IPS-NIHi7 (cell line): ENCODE results near the gene KRTAP10-12.
"Not testable (repeated sequence)": the region's sequence is repeated elsewhere in the genome, so short reads cannot be mapped to it uniquely, and the experiment has no call there.

Experiments used
- DNase-seq: peaks from one replicate; pipeline ENCODE4 v3.0.0; 2012; ENCODE audit warnings: mixed read lengths; ENCODE audit errors: extremely low spot score

Gene KRTAP10-12

DNA sequence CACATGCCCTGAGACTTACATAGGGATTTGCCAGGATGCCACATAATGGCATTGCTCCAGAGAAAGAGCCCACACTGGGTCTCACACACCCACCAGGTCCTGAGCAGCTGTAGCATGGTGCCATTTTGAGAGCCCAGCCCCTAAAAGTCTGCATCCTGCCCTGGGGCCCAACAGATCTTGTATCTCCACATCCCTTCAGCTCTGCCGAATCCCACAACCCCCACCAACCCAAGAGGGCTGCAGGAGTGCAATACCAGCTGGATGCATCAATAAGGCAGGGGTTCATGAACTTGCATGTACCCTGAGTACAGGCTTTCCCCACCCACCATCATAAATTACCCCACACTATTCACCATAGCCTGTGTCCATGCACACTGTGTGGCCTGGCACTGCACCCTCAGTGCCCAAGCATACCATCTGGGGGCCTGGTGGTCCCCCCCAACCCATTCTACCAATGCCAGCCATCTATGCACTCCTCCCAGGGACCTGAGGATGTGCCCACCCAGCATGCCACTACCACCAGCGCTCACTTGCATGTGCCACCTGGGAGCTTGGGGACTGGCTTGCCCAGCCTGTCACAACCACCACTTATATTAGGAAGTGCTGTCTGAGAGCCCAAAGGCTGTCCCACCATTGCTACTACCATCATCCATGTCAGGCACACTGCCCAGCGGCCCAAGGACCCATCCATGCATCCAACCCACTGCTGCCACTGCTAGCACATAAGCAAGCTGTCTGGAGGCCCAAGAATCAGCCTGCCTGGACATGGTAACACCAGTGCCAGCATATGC is 26.1 kb upstream of the KRTAP10-12 start:
- DNase-seq: no peak

DNA sequence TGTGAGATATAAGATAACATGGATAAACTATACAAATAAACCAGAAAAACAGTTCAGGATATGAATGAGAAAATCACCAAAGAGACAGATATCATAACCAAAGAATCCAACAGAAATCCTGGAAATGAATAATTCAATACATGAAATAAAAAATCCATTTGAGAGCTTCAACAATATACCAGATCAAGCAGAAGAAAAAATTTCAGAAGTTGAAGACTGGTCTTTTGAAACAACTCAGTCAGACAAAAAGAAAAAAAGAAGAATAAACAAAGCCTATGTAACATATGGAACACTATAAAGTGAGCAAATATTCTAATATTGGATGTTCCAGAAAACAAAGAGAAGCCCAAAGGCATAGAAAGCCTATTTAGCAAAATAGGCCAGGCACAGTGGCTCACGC is 25.1 kb upstream of the KRTAP10-12 start:
- DNase-seq: no peak

GRCh38 chr21:44677881-44678280 is 19.1 kb upstream of the KRTAP10-12 start:
- DNase-seq: no peak

DNA sequence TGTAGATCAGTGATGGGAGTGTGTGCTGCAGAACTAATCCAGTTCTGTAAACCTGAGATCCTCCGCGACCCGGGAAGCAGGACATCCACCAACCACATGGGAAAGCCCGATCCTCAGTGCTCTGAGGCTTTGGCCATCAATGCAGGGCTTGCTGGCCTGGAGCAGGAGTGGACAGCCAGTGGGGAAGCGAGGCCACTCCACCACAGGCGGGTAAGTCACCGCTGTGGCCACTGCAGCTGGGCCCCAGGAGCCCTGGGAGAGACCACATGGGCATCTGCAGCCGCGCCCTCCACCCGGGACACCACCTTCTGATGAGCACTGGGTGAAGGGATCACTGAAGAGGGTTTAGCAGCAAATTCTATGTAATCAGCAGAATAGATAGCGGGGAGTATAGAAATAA is 15.8 kb upstream of the KRTAP10-12 start:
- no peak for DNase-seq

DNA sequence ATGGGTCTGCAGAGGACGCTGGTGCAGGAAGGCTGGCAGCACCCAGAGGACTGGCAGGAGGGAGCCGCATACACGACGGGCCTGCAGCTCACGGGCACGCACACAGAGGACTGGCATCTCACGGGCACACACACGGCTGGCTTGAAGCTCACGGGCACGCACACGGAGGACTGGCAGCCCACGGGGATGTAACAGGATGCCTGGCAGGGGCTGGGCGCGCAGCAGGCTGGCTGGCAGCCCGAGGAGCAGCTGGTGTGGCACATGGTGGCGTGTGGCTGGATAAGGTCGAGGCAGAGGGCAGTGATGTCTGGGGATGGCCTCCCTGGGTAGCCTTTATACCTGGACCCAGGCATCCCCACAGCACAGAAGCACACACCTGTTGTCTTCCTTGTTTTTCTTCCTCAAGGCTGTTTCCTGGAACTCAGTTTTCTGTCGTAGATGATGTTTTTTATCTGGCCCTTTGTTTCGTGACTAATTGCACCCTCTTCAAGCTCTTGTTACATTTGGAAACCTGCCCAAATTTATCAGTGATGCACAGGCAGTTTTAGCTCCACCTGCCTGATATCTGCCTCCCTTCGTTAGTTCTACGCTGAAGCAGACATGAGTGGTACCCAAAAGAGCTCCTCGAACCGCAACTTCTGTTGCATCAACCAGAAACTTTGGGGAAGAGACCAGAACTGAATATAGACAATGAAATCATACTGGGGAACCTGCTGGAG is 15.0 kb upstream of the KRTAP10-12 start, which contains the start of gene KRTAP12-1:
Gene KRTAP12-1, minus strand, starts transcription at position 303 of the 719 bp plus-strand sequence. Its CDS starts 40 bp downstream, at position 263.
- no peak for DNase-seq

DNA sequence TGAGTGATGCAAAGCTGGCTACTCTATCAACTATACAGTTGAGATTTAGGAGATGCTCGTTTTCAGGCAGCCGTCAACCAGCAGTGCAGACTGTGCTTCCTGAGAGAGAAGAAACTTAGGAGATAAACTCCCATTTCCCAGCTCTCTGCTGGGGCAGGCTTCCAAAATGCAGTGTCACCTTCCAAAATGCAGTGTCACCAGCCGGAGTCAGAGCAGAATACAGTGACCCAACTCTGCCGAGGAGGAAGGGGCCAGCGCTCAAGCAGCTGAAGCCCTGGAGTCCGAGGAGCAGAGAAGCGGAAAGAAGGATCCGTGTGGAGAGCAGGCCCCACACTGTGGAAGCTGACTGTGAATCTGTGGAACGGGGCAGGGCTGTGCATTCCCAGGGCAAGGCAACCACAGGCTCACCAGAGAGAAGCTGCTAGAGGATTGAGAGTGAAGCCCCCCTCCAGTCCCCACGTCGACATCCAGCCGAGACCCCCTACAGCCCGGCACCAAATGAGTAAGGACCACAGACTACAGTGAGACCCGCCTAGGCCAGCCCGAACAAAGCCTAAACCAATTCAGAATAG is 14.3 kb upstream of the KRTAP10-12 start:
- no peak for DNase-seq

GRCh38 chr21:44684077-44684476 is 12.9 kb upstream of the KRTAP10-12 start:
- DNase-seq: no peak

GRCh38 chr21:44684483-44684882 is 12.5 kb upstream of the KRTAP10-12 start:
- no peak for DNase-seq

GRCh38 chr21:44685050-44685449 is 11.9 kb upstream of the KRTAP10-12 start:
- not testable (repeated sequence) for DNase-seq

GRCh38 chr21:44686000-44686781 is 10.8 kb upstream of the KRTAP10-12 start:
- no peak for DNase-seq

- DNase-seq: no peak
These were observed 10.0 kb upstream of the KRTAP10-12 start for GRCh38 chr21:44686843-44687561.

GRCh38 chr21:44687671-44688070 is 9.3 kb upstream of the KRTAP10-12 start:
- no peak for DNase-seq

GRCh38 chr21:44689740-44690139 is 7.2 kb upstream of the KRTAP10-12 start:
- not testable (repeated sequence) for DNase-seq

DNA sequence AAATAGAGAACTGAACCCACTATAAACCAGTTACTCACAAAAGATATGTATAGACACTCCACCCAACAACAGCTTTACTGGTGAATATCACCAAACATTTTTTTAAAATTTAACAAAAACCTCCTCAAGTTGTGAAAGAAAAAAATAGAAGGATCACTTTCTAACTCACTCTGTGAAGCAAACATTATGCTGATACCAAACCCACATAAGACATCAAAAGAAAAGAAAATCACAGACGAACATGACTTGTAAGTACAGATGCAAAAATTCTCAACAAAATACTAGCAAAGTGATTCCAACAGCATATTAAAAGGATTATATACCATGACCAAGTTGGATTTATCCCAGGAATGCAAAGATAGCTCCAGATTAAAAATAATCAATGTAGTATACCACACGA is 5.3 kb upstream of the KRTAP10-12 start:
- no peak for DNase-seq

DNA sequence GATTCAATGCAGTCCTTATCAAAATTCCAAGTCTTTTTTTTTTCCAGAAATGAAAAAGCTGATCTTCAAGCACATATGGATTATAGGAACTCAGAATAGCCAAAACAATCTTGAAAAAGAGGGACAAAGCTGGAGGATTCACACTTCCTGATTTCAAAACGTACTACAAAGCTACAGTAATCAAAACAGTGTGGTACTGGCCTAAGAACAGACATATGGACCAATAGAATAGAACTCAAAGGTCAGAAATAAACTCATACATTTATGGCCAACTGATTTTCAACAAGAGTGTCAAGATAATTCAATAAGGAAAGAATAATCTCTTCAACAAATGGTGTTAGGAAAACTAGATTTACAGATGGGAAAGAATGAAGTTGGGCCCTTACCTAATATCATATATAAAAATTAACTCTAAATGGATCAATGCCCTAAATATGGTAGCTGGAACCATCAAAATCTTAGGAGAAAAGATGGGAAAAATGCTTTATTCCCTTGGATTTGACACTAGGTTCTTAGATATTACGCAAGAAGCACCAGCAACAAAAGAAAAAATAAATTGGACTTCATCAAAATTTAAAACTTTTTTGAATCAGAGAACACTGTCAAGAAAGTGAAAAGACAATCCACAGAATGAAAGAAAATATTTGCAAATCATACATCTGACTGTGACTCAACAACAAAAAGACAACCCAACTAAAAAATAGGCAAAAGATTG is 4.0 kb upstream of the KRTAP10-12 start:
- no peak for DNase-seq

DNA sequence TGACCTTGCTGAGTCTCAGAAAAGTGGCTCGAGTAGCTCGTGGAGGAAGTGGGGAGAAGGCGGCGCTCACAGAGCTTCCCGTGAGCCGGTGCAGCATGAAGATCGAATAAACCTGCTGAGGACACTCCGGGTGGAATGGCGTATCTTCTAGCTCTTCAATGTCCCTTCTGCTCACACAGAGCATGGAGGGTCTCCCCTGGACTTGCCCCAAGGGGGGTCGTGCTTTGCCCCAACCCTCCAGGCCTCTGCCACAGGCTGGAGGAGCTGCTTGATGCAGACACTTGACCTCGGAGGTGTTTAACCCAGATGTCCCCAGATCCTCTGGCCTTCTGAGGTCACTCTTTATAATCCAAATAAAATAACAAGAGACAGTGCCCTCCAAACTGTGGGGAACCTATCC is 2.2 kb upstream of the KRTAP10-12 start:
- no peak for DNase-seq

- DNase-seq: no peak
These were observed 1.8 kb upstream of the KRTAP10-12 start for GRCh38 chr21:44695184-44695583.

DNA sequence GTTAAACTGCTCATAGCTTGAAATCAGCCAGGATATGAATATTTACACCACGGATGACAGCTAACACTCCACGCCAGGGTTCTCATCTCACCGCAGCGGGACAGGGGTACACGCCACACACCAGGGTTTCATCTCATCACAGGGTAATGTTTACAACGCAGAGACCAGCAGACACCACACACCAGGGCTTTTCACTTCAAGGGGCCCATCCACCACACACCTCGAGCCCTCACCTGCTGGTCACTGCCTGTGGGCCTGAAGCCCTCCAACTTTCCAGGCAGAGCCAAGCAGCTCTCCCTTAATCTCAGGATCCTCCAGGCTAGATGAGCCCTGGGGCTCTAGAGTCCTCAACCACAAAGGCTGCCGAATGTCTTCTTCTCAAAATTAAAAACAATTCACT is 1.3 kb upstream of the KRTAP10-12 start:
- no peak for DNase-seq

GRCh38 chr21:44696572-44696971 is 400 bp upstream of the KRTAP10-12 start:
- DNase-seq: no peak
